M059J (cell line): ENCODE measurements around the gene PKD2L2. TPM values are rescaled to one million over a fixed set of nuclear protein-coding genes. Genes with fewer than 3 reads are reported as not detected.
"Not testable (repeated sequence)": the region's sequence is repeated elsewhere in the genome, so short reads cannot be mapped to it uniquely, and the experiment has no call there.

Source experiments
- DNase-seq: peaks from one replicate; pipeline ENCODE4 v3.0.0-alpha.2; 2012; ENCODE audit warnings: low read depth
- total RNA-seq: library from RNA; depleted of rRNA; stranded (reverse); fragments of >200 nt; shearing (Covaris generic); gene quantifications from 2 replicates; pipeline ENCODE4 v1.2.3, GENCODE V29; 2014; rRNA removed

PKD2L2 gene
- 0.17 TPM in 1 of 2 replicates, not detected in the other for total RNA-seq

- DNase-seq, result peak; percentile 89
These were observed at the start of gene PKD2L2 for GRCh38 chr5:137888863-137889759. PKD2L2 (plus strand) TSS chr5:137889457; CDS start chr5:137889492, 35 bp downstream.

DNA sequence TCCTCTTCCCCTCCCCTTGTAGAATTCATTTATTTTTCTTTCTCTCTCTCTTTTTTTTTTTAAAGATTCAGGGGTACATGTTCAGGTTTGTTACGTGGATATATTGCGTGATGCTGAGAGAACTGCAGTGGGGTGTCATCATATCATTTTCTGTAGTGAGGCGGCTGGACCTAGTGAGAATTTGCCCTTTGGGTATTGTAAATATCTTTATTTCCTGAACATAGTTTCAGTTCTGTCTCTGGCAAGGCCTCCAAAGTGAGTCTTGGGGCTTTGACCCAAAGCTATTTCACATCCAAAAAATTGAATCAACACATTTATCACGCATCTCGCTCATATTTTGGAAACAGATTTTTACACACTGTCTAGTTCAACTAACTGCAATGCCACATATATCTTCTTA lies 47.0 kb upstream of the PKD2L2 start:
- DNase-seq, result no peak

GRCh38 chr5:137843676-137844299 lies 45.5 kb upstream of the PKD2L2 start:
- no peak for DNase-seq

DNA sequence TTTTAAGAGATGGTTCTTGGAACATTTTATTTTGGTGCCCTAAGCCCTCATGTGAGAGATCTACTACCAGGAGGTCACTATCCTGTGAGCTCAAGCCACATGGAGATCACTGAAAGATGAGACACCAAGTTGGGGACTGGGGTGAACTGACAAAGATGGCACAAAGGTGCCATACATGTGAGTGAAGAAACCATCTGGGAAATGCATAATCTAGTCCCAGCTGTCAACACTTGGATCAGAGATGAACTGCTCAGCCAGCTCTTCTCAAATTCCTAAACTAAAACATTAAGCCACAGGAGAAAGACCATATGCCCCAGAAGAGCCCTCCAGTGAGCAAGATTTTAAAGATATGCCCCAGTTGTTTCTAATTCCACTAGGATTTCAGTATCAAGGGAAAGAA lies 43.8 kb upstream of the PKD2L2 start:
- no peak for DNase-seq

DNA sequence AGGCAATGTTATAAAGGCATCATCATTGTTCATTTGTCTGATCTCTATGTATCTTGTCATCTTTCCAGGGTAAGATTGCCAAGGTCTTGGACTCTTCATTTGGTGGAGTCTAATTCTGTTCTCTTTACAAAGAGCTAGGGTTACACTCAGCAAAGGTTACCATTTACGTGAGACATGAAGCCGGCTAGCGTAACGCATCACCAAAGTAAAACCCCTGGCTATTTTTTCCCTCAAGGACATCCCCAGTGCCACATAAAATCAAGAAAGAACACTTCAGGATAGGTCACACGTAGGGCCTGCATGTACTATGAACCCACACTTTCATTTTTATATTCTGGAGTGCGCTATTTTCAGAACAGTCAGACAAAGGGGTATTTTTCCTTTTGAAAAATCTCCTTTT lies 41.6 kb upstream of the PKD2L2 start:
- DNase-seq, result no peak

DNA sequence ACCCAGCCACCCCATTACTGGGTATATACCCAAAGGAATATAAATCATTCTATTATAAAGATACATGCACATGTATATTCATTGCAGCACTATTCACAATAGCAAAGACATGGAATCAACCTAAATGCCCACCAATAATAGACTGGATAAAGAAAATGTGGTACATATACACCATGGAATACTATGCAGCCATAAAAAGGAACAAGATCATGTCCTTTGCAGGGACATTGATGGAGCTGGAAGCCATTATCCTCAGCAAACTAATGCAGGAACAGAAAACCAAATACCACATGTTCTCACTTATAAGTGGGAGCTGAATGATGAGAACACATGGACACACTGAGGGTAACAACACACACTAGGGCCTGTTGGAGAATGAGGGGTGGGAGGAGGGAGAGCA lies 36.1 kb upstream of the PKD2L2 start:
- not testable (repeated sequence) for DNase-seq

- no peak for DNase-seq
These were observed 33.1 kb upstream of the PKD2L2 start for GRCh38 chr5:137856201-137856600.

- no peak for DNase-seq
These were observed 32.1 kb upstream of the PKD2L2 start for GRCh38 chr5:137856916-137857862.

- DNase-seq, result peak; percentile 42
These were observed 30.9 kb upstream of the PKD2L2 start for GRCh38 chr5:137858223-137858916.

GRCh38 chr5:137858954-137859353 lies 30.3 kb upstream of the PKD2L2 start:
- no peak for DNase-seq

GRCh38 chr5:137862251-137862650 lies 27.0 kb upstream of the PKD2L2 start:
- DNase-seq, result no peak

DNA sequence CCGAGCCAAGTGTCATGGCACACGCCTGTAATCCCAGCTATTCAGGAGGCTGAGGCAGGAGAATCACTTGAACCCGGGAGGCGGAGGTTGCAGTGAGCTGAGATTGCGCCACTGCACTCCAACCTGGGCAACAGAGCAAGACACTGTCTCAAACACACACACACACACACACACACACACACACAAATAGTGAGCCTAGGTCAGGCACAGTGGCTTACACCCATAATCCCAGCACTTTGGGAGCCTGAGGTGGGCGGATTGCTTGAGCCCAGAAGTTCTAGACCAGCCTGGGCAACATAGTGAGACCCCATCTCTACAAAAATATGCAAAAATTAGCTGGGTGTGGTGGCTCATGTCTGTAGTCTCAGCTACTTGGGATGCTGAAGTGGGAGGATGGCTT lies 25.6 kb upstream of the PKD2L2 start:
- not testable (repeated sequence) for DNase-seq

GRCh38 chr5:137866541-137867388 lies 22.5 kb upstream of the PKD2L2 start:
- no peak for DNase-seq

DNA sequence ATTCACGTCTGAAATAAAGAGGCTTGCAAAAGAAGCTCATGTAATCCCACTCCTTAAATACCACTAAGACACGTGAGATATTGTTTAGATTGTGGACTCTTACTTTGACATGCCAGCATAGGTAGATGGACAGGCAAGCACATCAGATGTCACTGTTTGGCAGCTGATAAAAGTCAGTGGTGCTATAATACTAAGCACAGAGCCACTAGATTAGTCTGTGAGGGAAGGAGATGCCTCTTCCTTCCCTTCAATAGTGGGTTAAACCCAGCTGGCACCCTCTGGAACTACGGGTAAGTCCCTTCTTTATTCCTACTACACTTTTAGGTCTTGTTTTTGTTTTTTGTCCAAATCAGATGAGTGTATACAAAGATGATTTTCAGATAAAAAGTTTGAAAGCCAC lies 21.6 kb upstream of the PKD2L2 start, which contains the start of gene MYOT:
Gene MYOT, plus strand, starts transcription at position 197 of the 400 bp plus-strand sequence. CDS start 2,792 bp downstream, outside the sequence.
- peak; percentile 6 for DNase-seq

- no peak for DNase-seq
These were observed 18.5 kb upstream of the PKD2L2 start for GRCh38 chr5:137870647-137871339.

GRCh38 chr5:137871571-137871970 lies 17.7 kb upstream of the PKD2L2 start:
- DNase-seq, result no peak

GRCh38 chr5:137872466-137872865 lies 16.8 kb upstream of the PKD2L2 start:
- no peak for DNase-seq

DNA sequence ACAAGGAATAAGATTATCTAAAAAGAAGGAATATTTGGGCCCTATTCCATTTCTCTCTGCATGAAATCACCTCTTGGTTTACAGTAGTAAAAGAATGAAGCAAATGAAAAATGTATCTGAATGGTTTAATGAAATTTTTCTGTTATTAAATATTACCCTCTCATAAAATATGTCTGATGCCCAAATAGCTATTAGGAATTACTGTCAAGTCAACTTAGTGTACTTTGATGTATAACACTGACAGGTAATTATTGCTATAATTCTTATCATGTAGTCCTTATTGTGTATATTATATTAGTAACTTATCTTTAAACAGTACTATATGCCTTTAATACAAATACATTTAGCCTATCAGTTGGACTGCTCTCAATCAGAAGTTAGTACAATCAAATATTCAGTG lies 13.2 kb upstream of the PKD2L2 start:
- no peak for DNase-seq

DNA sequence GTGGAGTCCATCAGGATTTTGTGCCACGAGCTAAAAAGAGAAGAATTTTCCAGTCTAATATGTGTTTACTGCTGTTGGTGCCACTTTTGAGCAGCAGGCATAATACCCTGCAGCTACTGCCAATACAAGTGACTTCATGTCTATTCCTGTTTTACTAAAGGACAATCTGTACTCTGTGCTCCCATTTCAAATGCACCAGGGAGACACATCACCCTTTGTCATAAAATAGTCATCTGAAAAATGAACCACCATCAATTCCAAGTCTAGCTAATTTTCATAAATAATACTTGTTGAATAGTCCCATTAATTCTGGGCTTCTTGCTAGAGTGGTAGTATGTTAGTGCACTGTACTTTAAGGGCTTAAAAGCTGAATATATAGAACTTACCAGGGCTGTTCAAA lies 8.9 kb upstream of the PKD2L2 start:
- no peak for DNase-seq

GRCh38 chr5:137887831-137888230 lies 1.4 kb upstream of the PKD2L2 start:
- DNase-seq, result peak; percentile 17
